HepG2 (cell line): ENCODE measurements around the gene ATP9B. TPM values are rescaled to one million over a fixed set of nuclear protein-coding genes. Genes with fewer than 3 reads are reported as not detected.

ENCODE experiments used
- AGO2 ChIP-seq: fragments of 200-400 bp; formaldehyde crosslinking; optimal IDR thresholded peaks from 2 replicates; pipeline ENCODE3; 2017; ENCODE audit warnings: mild to moderate bottlenecking, low read depth, low read length, moderate library complexity
- BRD4 ChIP-seq: sonication (generic); formaldehyde crosslinking; IDR thresholded peaks from 2 replicates; pipeline ENCODE4 v1.4.0; 2020; ENCODE audit warnings: missing genetic modification reagents
- DR1 ChIP-seq: sonication (generic); formaldehyde crosslinking; IDR thresholded peaks from 2 replicates; pipeline ENCODE4 v1.8.0; 2021; ENCODE audit warnings: mild to moderate bottlenecking, missing genetic modification reagents, inconsistent platforms
- FOSL2 ChIP-seq: sonication (generic); formaldehyde crosslinking; IDR thresholded peaks from 2 replicates; pipeline ENCODE4 v1.4.0; 2020; ENCODE audit warnings: missing genetic modification reagents
- GLI4 ChIP-seq: sonication (generic); formaldehyde crosslinking; IDR thresholded peaks from 2 replicates; pipeline ENCODE4 v1.5.1; 2020; ENCODE audit warnings: missing genetic modification reagents, mild to moderate bottlenecking, moderate library complexity, borderline replicate concordance
- HDAC1 ChIP-seq: sonication (generic); formaldehyde crosslinking; IDR thresholded peaks from 2 replicates; pipeline ENCODE4 v1.5.1; 2020; ENCODE audit warnings: mild to moderate bottlenecking, missing genetic modification reagents
- NCOA1 ChIP-seq: sonication (generic); formaldehyde crosslinking; IDR thresholded peaks from 2 replicates; pipeline ENCODE4 v1.9.0; 2021; ENCODE audit warnings: missing genetic modification reagents
- SAFB2 ChIP-seq: sonication (generic); formaldehyde crosslinking; IDR thresholded peaks from 2 replicates; pipeline ENCODE4 v1.5.1; 2020; ENCODE audit warnings: missing genetic modification reagents, low read depth, mild to moderate bottlenecking, borderline replicate concordance
- SALL2 ChIP-seq: sonication (generic); formaldehyde crosslinking; IDR thresholded peaks from 2 replicates; pipeline ENCODE4 v1.8.1; 2023; ENCODE audit warnings: mild to moderate bottlenecking, missing genetic modification reagents, inconsistent platforms
- SETDB1 ChIP-seq: sonication (generic); formaldehyde crosslinking; IDR thresholded peaks from 2 replicates; pipeline ENCODE4 v1.5.1; 2020; ENCODE audit warnings: missing genetic modification reagents, mild to moderate bottlenecking, borderline replicate concordance
- SRY ChIP-seq: sonication (generic); formaldehyde crosslinking; IDR thresholded peaks from 2 replicates; pipeline ENCODE4 v1.8.0; 2022; ENCODE audit warnings: mild to moderate bottlenecking, missing genetic modification reagents
- TARDBP ChIP-seq: sonication (generic); formaldehyde crosslinking; IDR thresholded peaks from 2 replicates; pipeline ENCODE4 v1.8.0; 2022; ENCODE audit warnings: mild to moderate bottlenecking, missing genetic modification reagents
- TFDP2 ChIP-seq: sonication (generic); formaldehyde crosslinking; IDR thresholded peaks from 2 replicates; pipeline ENCODE4 v1.4.0; 2020; ENCODE audit warnings: missing genetic modification reagents
- TGIF2 ChIP-seq: IDR thresholded peaks from 2 replicates; pipeline ENCODE4 v1.6.1; 2016; ENCODE audit warnings: control low read depth, missing compliant biosample characterization
- THAP8 ChIP-seq: sonication (generic); formaldehyde crosslinking; IDR thresholded peaks from 2 replicates; pipeline ENCODE4 v1.5.1; 2020; ENCODE audit warnings: missing genetic modification reagents, mild to moderate bottlenecking, borderline replicate concordance
- THYN1 ChIP-seq: sonication (generic); formaldehyde crosslinking; IDR thresholded peaks from 2 replicates; pipeline ENCODE4 v1.8.1; 2023; ENCODE audit warnings: low read depth, mild to moderate bottlenecking, moderate library complexity, missing genetic modification reagents, borderline replicate concordance
- TRAFD1 ChIP-seq: sonication (generic); formaldehyde crosslinking; IDR thresholded peaks from 2 replicates; pipeline ENCODE4 v1.5.1; 2020; ENCODE audit warnings: missing genetic modification reagents, mild to moderate bottlenecking, borderline replicate concordance
- TRIM22 ChIP-seq: fragments of 450-650 bp; IDR thresholded peaks from 2 replicates; pipeline ENCODE4 v1.6.1; 2017
- ZMAT3 ChIP-seq: sonication (generic); formaldehyde crosslinking; conservative IDR thresholded peaks from 2 replicates; pipeline ENCODE4 v1.7.0; 2021; ENCODE audit warnings: missing genetic modification reagents
- ZMYM2 ChIP-seq: sonication (generic); formaldehyde crosslinking; IDR thresholded peaks from 2 replicates; pipeline ENCODE4 v1.8.0; 2022; ENCODE audit warnings: mild to moderate bottlenecking, missing genetic modification reagents
- ZNF124 ChIP-seq: sonication (generic); formaldehyde crosslinking; IDR thresholded peaks from 2 replicates; pipeline ENCODE4 v1.4.0; 2020; ENCODE audit warnings: missing genetic modification reagents
- ZNF326 ChIP-seq: sonication (generic); formaldehyde crosslinking; IDR thresholded peaks from 2 replicates; pipeline ENCODE4 v1.4.0; 2020; ENCODE audit warnings: missing genetic modification reagents, borderline replicate concordance
- ZNF430 ChIP-seq: sonication (generic); formaldehyde crosslinking; IDR thresholded peaks from 2 replicates; pipeline ENCODE4 v1.9.0; 2021; ENCODE audit warnings: mild to moderate bottlenecking, missing genetic modification reagents
- ZNF451 ChIP-seq: sonication (generic); formaldehyde crosslinking; IDR thresholded peaks from 2 replicates; pipeline ENCODE4 v1.5.0; 2020; ENCODE audit warnings: mild to moderate bottlenecking, missing genetic modification reagents
- ZNF567 ChIP-seq: sonication (generic); formaldehyde crosslinking; IDR thresholded peaks from 2 replicates; pipeline ENCODE4 v1.8.1; 2023; ENCODE audit warnings: mild to moderate bottlenecking, missing genetic modification reagents, borderline replicate concordance
- ZNF766 ChIP-seq: sonication (generic); formaldehyde crosslinking; IDR thresholded peaks from 2 replicates; pipeline ENCODE4 v1.5.0; 2020; ENCODE audit warnings: missing genetic modification reagents, borderline replicate concordance
- polyA plus RNA-seq, 8 experiments: library from polyadenylated mRNA; depleted of rRNA in 3 of 8; stranded (reverse) in 7 of 8; unstranded in 1 of 8; fragments of >200 nt; fragmentation: Illumina TruSeq in 4 of 8; extraction: Trizol in 4 of 8; gene quantifications; 2 replicates each; pipeline versions ENCODE4 v1.2.1 to v1.2.3, GENCODE V29; 2011 to 2016; ENCODE audit warnings: low read depth in 4 of 8, missing spikeins in 1 of 8, mixed read lengths in 1 of 8; ENCODE audit not compliant: insufficient read depth in 1 of 8
- total RNA-seq, 5 experiments: library from RNA; depleted of rRNA; stranded (reverse); fragments of >200 nt; fragmentation: Illumina TruSeq; extraction: Trizol; gene quantifications; 2 replicates each; pipeline ENCODE4 v1.2.3, GENCODE V29; 2016; ENCODE audit warnings: low read depth in 1 of 5

ATP9B gene
- total and polyA plus RNA-seq, 2 of the 13 experiments (the other 11 are each of a cell fraction or from before 2014, with no cell fraction given) = 10.8 to 11.3 TPM

GRCh38 chr18:79068937-79069716 is at the start of gene ATP9B (continued):
- TF ChIP-seq TRIM22 (no peak), SETDB1 (no peak), TFDP2 (peak; percentile 87), THAP8 (no peak), DR1 (CRISPR knock-in tag) (peak; percentile 76; the same call in 1 of the 2 replicates), ZMAT3 (CRISPR knock-in tag) (0 out of 2 replicates have a peak, but pooled peaks have one; percentile 39), ZNF567 (CRISPR knock-in tag) (no peak), THYN1 (CRISPR knock-in tag) (no peak), SAFB2 (CRISPR knock-in tag) (peak; percentile 58; the same call in 1 of the 2 replicates), ZNF451 (no peak), TRAFD1 (CRISPR knock-in tag) (no peak), ZNF124 (CRISPR knock-in tag) (no peak), BRD4 (CRISPR knock-in tag) (no peak), NCOA1 (CRISPR knock-in tag) (no peak), ZNF766 (CRISPR knock-in tag) (no peak), SALL2 (CRISPR knock-in tag) (0 out of 2 replicates have a peak, but pooled peaks have one; percentile 11), GLI4 (CRISPR knock-in tag) (peak; percentile 74; the same call in 1 of the 2 replicates), SRY (CRISPR knock-in tag) (peak; percentile 59; the same call in 1 of the 2 replicates), TGIF2 (no peak), ZNF430 (CRISPR knock-in tag) (no peak), FOSL2 (peak; percentile 62), ZMYM2 (peak; percentile 80; the same call in 1 of the 2 replicates), AGO2 (peak; percentile 39), TARDBP (CRISPR knock-in tag) (no peak), ZNF326 (CRISPR knock-in tag) (no peak), HDAC1 (CRISPR knock-in tag) (peak; percentile 75; the same call in 1 of the 2 replicates)
